Lung (tissue), 12 donors: ENCODE measurements around the gene STX3. TPM values are rescaled to one million over a fixed set of nuclear protein-coding genes. Genes with fewer than 3 reads are reported as not detected.

ENCODE experiments used
- ATAC-seq: fragments of 200-7000 bp; cut with Tn5 transposase; one replicate; pipeline ENCODE4 v1.9.1; 2020; ENCODE audit warnings: moderate number of reproducible peaks; ENCODE audit not compliant: insufficient read depth, low FRiP score
- DNase-seq, 3 donors: peaks; one replicate each; pipeline ENCODE4 v3.0.0-alpha.2; 2013 to 2017
- H3K27ac ChIP-seq, 2 donors: one replicate each; pipeline ENCODE4 v1.5.1; 2013; ENCODE audit warnings: mild to moderate bottlenecking in 2 of 2, moderate library complexity in 2 of 2, control low read depth in 1 of 2, inconsistent platforms in 1 of 2, low read depth in 1 of 2, low read length in 1 of 2
- H3K27me3 ChIP-seq, 3 donors: one replicate each; pipeline ENCODE4 v1.5.1; 2013; ENCODE audit warnings: low read length in 2 of 3; ENCODE audit not compliant: control insufficient read depth in 3 of 3, insufficient read depth in 3 of 3
- H3K36me3 ChIP-seq, 4 donors: one replicate each; pipeline ENCODE4 v1.5.1; 2013; ENCODE audit warnings: low read length in 4 of 4, mild to moderate bottlenecking in 1 of 4, moderate library complexity in 1 of 4; ENCODE audit not compliant: control insufficient read depth in 4 of 4, insufficient read depth in 4 of 4
- H3K4me1 ChIP-seq, 5 donors: one replicate each; pipeline ENCODE4 v1.5.1; 2013; ENCODE audit warnings: low read length in 5 of 5, mild to moderate bottlenecking in 2 of 5, moderate library complexity in 1 of 5; ENCODE audit not compliant: control insufficient read depth in 5 of 5, insufficient read depth in 5 of 5
- H3K4me3 ChIP-seq: one replicate; pipeline ENCODE4 v1.5.1; 2013; ENCODE audit warnings: mild to moderate bottlenecking, control low read depth, moderate library complexity
- H3K9ac ChIP-seq, 2 donors: one replicate each; pipeline ENCODE4 v1.5.1; 2013; ENCODE audit warnings: low read length in 2 of 2, control low read depth in 1 of 2; ENCODE audit not compliant: insufficient read depth in 1 of 2
- H3K9me3 ChIP-seq, 4 donors: one replicate each; pipeline ENCODE4 v1.5.1; 2013; ENCODE audit warnings: low read length in 3 of 4, mild to moderate bottlenecking in 1 of 4, moderate library complexity in 1 of 4; ENCODE audit not compliant: control insufficient read depth in 4 of 4, insufficient read depth in 3 of 4
- WGBS, 2 donors: extraction: QIAGEN DNeasy Blood & Tissue Kit; methylation state at CpG; one replicate each; pipeline ENCODE4 v1.1.7; 2013; 5-methylcytosine and 5-hydroxymethylcytosine counted together
- polyA plus RNA-seq, 2 donors: library from polyadenylated mRNA; stranded (reverse); fragments of 200-250 nt; gene quantifications; one replicate each; pipeline ENCODE4 v1.2.1, GENCODE V29; 2013
- total RNA-seq, 2 donors: library from RNA; depleted of rRNA in 1 of 2; stranded (reverse); fragments of >200 nt in 1 of 2; gene quantifications; one replicate each; pipeline ENCODE4 v1.2.1, GENCODE V29; 2014 to 2021
- TF ChIP-seq, protein P1 (sequence below): IDR thresholded peaks from 2 replicates; pipeline ENCODE4 v1.5.1; 2012; ENCODE audit warnings: mild to moderate bottlenecking; ENCODE audit errors: control extremely low read depth, extremely low read depth
- donor health status: control.
- donor health status: control.
- donor health status: Bipolar disorder and iron deficiency.
- donor health status: healthy.
- donor health status: DM: yes; HTN: yes; CAD: no.

The STX3 gene
- total and polyA plus RNA-seq, 4 donors: 38.9 to 61.5 (median 47.0) TPM

DNA sequence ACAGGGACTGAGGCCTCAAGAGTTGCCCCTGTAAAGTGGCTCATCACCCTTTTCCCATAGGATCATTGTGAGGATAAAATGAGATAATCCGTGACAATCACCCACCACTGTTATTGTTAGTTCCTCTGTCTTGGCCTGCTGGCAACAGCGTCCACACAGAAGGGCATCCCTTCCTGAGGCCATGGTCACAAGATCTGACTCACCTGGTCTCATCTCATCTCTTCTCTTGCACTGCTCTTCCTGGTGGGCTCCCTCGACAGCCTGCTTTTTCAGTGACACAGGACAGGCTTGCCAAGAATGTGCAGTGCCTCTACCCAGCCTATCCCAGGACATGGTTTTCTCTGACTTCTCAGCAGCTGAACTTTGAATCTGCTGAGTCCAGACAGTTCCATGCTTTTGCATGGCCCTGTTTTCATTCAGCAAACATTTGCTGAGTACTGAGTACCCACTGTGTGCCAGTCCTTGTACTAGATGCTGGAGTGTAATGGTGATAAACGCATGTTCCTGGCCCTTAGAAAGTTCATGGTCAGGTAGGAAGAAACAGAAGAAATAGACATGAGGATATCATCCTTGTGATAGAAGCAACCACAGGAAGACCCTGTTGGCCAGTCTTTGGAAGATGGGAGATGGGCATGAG lies 3.3 kb downstream of the STX3 start:
- no peak overlapping the region for H3K27ac ChIP-seq

DNA sequence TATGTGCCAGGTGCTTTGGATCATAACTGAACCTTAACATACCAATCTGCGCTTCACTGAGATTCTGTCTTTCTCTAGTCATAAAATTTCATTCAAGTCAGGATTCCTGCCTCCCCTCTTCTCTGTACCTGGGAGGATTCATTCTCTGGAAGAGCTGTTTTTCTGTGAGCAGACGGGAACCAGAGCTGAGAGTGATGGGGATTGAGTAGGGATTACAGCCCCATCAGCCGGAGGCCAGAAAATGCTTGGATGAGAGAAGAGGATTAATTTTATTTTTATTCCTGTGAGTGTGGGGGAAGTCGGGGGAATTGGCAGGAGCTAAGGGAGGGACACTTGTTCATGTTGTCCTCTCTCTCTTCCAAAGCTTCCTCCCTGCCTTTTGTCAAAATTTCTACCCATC lies 4.7 kb downstream of the STX3 start:
- ATAC-seq: no peak

More for the DNA sequence above, 3.3 kb downstream of the STX3 start:
- Histone ChIP-seq H3K36me3 (peaks cover 0 to 5% (median 0%) of the 10 kb centered on the region in 4 donors), H3K4me3 (no peak overlapping the region), H3K27me3 (peaks cover 0 to 12% (median 0%) of the 10 kb centered on the region in 3 donors), H3K9me3 (peaks cover 0 to 2% (median 0%) of the 10 kb centered on the region in 4 donors), H3K9ac (no peak overlapping the region), H3K4me1 (peaks cover 0 to 18% (median 0%) of the 10 kb centered on the region in 5 donors)
- 86 to 87% methylated on average over 4 of the region's 4 CpGs for WGBS, 2 donors
- ATAC-seq (no peak), DNase-seq (no peak)
- TF ChIP-seq, protein P1, sequence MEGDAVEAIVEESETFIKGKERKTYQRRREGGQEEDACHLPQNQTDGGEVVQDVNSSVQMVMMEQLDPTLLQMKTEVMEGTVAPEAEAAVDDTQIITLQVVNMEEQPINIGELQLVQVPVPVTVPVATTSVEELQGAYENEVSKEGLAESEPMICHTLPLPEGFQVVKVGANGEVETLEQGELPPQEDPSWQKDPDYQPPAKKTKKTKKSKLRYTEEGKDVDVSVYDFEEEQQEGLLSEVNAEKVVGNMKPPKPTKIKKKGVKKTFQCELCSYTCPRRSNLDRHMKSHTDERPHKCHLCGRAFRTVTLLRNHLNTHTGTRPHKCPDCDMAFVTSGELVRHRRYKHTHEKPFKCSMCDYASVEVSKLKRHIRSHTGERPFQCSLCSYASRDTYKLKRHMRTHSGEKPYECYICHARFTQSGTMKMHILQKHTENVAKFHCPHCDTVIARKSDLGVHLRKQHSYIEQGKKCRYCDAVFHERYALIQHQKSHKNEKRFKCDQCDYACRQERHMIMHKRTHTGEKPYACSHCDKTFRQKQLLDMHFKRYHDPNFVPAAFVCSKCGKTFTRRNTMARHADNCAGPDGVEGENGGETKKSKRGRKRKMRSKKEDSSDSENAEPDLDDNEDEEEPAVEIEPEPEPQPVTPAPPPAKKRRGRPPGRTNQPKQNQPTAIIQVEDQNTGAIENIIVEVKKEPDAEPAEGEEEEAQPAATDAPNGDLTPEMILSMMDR: no peak

DNA sequence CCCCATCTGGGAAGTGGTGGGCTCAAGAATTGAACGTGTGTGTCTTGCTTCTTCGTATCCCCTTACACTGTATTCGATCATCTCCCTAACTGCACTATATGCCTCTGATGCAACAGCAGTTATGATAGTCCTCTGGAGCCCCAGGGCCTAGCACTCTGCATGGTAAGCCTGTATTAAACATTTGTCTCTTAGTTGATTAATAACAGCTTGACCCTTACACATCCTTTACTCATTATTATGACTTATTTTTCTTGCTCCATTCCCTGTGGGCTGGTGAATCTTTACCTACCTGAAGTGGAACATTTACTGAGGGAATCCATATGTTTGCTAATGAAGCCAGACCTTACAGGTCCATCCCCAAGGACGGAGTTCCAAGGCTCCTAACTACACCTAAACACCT lies 5.6 kb downstream of the STX3 start:
- Histone ChIP-seq H3K9ac (no peak overlapping the region), H3K27ac (no peak overlapping the region), H3K4me3 (no peak overlapping the region), H3K36me3 (peaks cover 0 to 5% (median 0%) of the 10 kb centered on the region in 4 donors), H3K9me3 (peaks cover 0 to 2% (median 0%) of the 10 kb centered on the region in 4 donors), H3K4me1 (peaks cover 0 to 22% (median 0%) of the 10 kb centered on the region in 5 donors), H3K27me3 (peaks cover 0 to 12% (median 0%) of the 10 kb centered on the region in 3 donors)
- 93 to 95% methylated on average over 4 of the region's 4 CpGs for WGBS, 2 donors
- DNase-seq (no peak), ATAC-seq (no peak)
- TF ChIP-seq, protein P1: no peak

More for the DNA sequence above, 4.7 kb downstream of the STX3 start:
- no peak overlapping the region for H3K9ac ChIP-seq
- WGBS, 2 donors: 84 to 96% methylated on average over 4 of the region's 4 CpGs
- no peak overlapping the region for H3K27ac ChIP-seq
- peaks cover 0 to 20% (median 0%) of the 10 kb centered on the region in 5 donors for H3K4me1 ChIP-seq
- H3K4me3 ChIP-seq: no peak overlapping the region
- no peak for DNase-seq
- H3K36me3 ChIP-seq: peaks cover 0 to 5% (median 0%) of the 10 kb centered on the region in 4 donors
- H3K9me3 ChIP-seq: peaks cover 0 to 2% (median 0%) of the 10 kb centered on the region in 4 donors
- TF ChIP-seq, protein P1: no peak
- H3K27me3 ChIP-seq: peaks cover 0 to 12% (median 0%) of the 10 kb centered on the region in 3 donors
